MCF 10A (cell line): ENCODE data around the gene CCDC148. TPM values are rescaled to one million over a fixed set of nuclear protein-coding genes. Genes with fewer than 3 reads are reported as not detected.

ENCODE experiments used
- BruUV-seq: library from RNA; stranded (reverse); fragments of 400-500 nt; replicated peaks from 2 replicates; lab custom pipeline; 2021; lab: Mats Ljungman, UMichigan
- CTCF ChIA-PET: fragments of 300-600 bp; sonication (Branson Sonifier 250); formaldehyde crosslinking; extraction: SDS; loops from one replicate; lab custom pipeline; 2021; ENCODE audit warnings: antibody characterized with exemption, inconsistent platforms; lab: Yijun Ruan, JAX
- POLR2A ChIA-PET: fragments of 300-600, 350-650 bp; sonication (Branson Sonifier 250); formaldehyde crosslinking; extraction: SDS; loops from one replicate; lab custom pipeline; 2020; ENCODE audit warnings: antibody characterized with exemption, inconsistent platforms; lab: Yijun Ruan, JAX
- DNase-seq: peaks from one replicate; pipeline ENCODE4 v3.0.0-alpha.2; 2018; ENCODE audit not compliant: unreplicated experiment
- H3K27ac Mint-ChIP-seq: one replicate; pipeline ENCODE4 v1.8.0; 2022; ENCODE audit warnings: mild to moderate bottlenecking, low read depth, mixed read lengths; ENCODE audit not compliant: unreplicated experiment
- H3K27me3 Mint-ChIP-seq: one replicate; pipeline ENCODE4 v1.8.0; 2022; ENCODE audit warnings: mixed read lengths; ENCODE audit not compliant: insufficient read depth, unreplicated experiment
- H3K36me3 Mint-ChIP-seq: one replicate; pipeline ENCODE4 v1.8.0; 2022; ENCODE audit warnings: mild to moderate bottlenecking, moderate library complexity, mixed read lengths; ENCODE audit not compliant: insufficient read depth, unreplicated experiment
- H3K4me1 Mint-ChIP-seq: one replicate; pipeline ENCODE4 v1.8.0; 2022; ENCODE audit warnings: mixed read lengths; ENCODE audit not compliant: insufficient read depth, unreplicated experiment
- H3K4me3 Mint-ChIP-seq: one replicate; pipeline ENCODE4 v1.8.0; 2022; ENCODE audit warnings: mild to moderate bottlenecking, moderate library complexity, mixed read lengths; ENCODE audit not compliant: unreplicated experiment
- H3K9me3 Mint-ChIP-seq: one replicate; pipeline ENCODE4 v1.8.0; 2022; ENCODE audit warnings: mixed read lengths; ENCODE audit not compliant: unreplicated experiment
- CTCF ChIP-seq: fragments of 200-600 bp; IDR thresholded peaks from one replicate; pipeline ENCODE4 v1.8.0; 2022; ENCODE audit warnings: antibody characterized with exemption, mild to moderate bottlenecking; ENCODE audit not compliant: unreplicated experiment
- intact Hi-C: fragments of 100-400 bp; cut with micrococcal nuclease; formaldehyde crosslinking; loops from 2 replicates; pipeline ENCODE4 v1.14.1; 2022
- total RNA-seq: library from RNA; stranded (reverse); gene quantifications from 2 replicates; pipeline ENCODE4 v1.2.3, GENCODE V29; 2022

Gene CCDC148
- total RNA-seq, 1 experiment from 2014 or later, result 0.51 TPM

DNA sequence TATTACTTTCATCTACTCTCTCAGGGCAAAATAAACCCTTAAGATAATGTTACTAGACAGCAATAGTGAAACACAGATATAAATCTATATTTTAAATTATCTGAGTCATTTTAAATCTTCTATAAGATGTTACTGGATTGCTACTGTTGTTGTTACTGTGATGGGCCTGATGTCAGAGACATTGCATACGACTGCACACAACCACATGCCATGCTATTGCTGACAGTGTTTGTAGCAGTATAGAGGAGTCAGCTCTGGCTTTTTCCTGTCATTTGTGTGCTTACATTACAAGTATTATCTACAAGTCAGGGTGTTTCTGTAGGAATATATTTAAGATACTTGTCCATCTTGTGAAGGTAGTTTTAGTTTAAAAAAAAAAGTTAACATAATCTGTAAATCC, 63.9 kb downstream of the CCDC148 start:
- no peak for TF ChIP-seq CTCF
- BruUV-seq, result no TSS peak

DNA sequence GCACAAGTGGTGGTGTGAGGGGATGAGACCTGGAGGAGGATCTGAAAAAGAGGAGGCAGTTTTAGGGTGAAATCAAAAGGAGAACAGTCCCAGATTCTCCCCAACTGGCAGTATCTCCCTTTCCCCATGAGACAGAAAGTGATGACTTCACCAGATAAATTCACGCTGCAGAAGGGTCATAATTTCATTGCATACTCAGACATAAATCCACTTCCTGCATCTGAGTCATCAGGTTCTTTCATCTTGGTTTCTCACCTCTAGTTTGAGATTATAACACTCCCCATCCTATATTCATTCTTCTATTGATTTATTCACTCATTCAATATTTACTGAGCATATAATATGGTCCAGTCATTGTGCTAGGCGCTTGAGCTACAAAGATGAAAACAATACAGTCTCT, 64.7 kb downstream of the CCDC148 start:
- peak; percentile 29 for DNase-seq
- no peaks in the 10 kb centered on the region for H3K36me3 Mint-ChIP-seq
- peaks cover 9% of the 10 kb centered on the region for H3K4me1 Mint-ChIP-seq
- H3K9me3 Mint-ChIP-seq, result no peaks in the 10 kb centered on the region
- BruUV-seq, result no TSS peak
- intact Hi-C loops, result no loop called here
- CTCF ChIA-PET, result interaction anchor here (0.5 to 0.7 kb wide), 2 partner anchors 108 to 212 kb away, joined by 3 to 4 read pairs; no protein-coding TSS in a partner anchor
- no peak for TF ChIP-seq CTCF
- no peak overlapping the region for H3K4me3 Mint-ChIP-seq
- H3K27me3 Mint-ChIP-seq, result no peaks in the 10 kb centered on the region
- H3K27ac Mint-ChIP-seq, result no peak overlapping the region
- POLR2A ChIA-PET, result no interaction called here

More for the DNA sequence above, 63.9 kb downstream of the CCDC148 start:
- intact Hi-C loops, result no loop called here
- POLR2A ChIA-PET, result no interaction called here
- no peak overlapping the region for H3K27ac Mint-ChIP-seq
- no peaks in the 10 kb centered on the region for H3K27me3 Mint-ChIP-seq
- no peaks in the 10 kb centered on the region for H3K36me3 Mint-ChIP-seq
- CTCF ChIA-PET, result interaction anchor here (0.5 kb wide), 1 partner anchor 213 kb away, joined by 3 read pairs; no protein-coding TSS in a partner anchor
- DNase-seq, result no peak
- H3K9me3 Mint-ChIP-seq, result no peaks in the 10 kb centered on the region
- no peak overlapping the region for H3K4me3 Mint-ChIP-seq
- peaks cover 9% of the 10 kb centered on the region for H3K4me1 Mint-ChIP-seq

- intact Hi-C loops, result no loop called here
- TF ChIP-seq CTCF, result no peak
- CTCF ChIA-PET, result no interaction called here
- POLR2A ChIA-PET, result no interaction called here
- H3K27me3 Mint-ChIP-seq, result no peaks in the 10 kb centered on the region
- no peak overlapping the region for H3K4me3 Mint-ChIP-seq
- no peak for DNase-seq
- no peaks in the 10 kb centered on the region for H3K36me3 Mint-ChIP-seq
- H3K4me1 Mint-ChIP-seq, result peaks cover 9% of the 10 kb centered on the region
- H3K9me3 Mint-ChIP-seq, result no peaks in the 10 kb centered on the region
- no peak overlapping the region for H3K27ac Mint-ChIP-seq
- no TSS peak for BruUV-seq
Measured at GRCh38 chr2:158391361-158391760, 65.2 kb downstream of the CCDC148 start.

DNA sequence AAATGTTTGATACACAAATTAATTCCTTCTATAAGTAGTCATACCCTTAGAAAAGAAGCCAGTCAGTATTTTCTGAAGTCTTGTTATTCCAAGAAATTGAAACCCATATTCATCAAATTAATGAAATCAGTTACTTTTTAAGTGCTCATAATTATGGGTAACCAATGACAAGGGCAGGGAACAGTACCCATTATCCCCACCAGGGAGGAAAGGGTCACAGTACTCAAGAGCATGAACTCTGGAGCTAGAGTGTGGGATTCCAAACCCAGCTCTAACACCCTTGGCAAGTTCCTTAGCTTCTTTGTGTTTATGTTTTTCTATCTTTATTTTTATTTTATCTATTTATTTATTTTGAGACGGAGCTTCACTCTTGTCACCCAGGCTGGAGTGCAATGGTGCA, 68.4 kb downstream of the CCDC148 start:
- H3K9me3 Mint-ChIP-seq, result no peaks in the 10 kb centered on the region
- no peak overlapping the region for H3K4me3 Mint-ChIP-seq
- intact Hi-C loops, result no loop called here
- H3K4me1 Mint-ChIP-seq, result peaks cover 9% of the 10 kb centered on the region
- ChIA-PET POLR2A (no interaction called here), CTCF (no interaction called here)
- BruUV-seq, result no TSS peak
- no peak for TF ChIP-seq CTCF
- DNase-seq, result no peak
- H3K36me3 Mint-ChIP-seq, result no peaks in the 10 kb centered on the region
- no peaks in the 10 kb centered on the region for H3K27me3 Mint-ChIP-seq
- H3K27ac Mint-ChIP-seq, result no peak overlapping the region
